HG02973 (cell line): ENCODE measurements around the gene MSANTD7.
"Not testable (repeated sequence)": the region's sequence is repeated elsewhere in the genome, so short reads cannot be mapped to it uniquely, and the experiment has no call there.

ENCODE experiments used
- ATAC-seq: cut with Tn5 transposase; IDR thresholded peaks from one replicate; pipeline ENCODE4 v1.9.1; 2021; ENCODE audit warnings: moderate library complexity; ENCODE audit not compliant: unreplicated experiment

The MSANTD7 gene, protein sequence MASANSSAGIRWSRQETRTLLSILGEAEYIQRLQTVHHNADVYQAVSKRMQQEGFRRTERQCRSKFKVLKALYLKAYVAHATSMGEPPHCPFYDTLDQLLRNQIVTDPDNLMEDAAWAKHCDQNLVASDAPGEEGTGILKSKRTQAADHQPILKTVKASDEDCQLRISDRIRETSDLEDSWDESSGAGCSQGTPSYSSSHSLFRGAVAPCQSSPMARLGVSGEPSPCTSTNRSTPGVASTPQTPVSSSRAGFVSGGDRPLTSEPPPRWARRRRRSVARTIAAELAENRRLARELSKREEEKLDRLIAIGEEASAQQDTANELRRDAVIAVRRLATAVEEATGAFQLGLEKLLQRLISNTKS

DNA sequence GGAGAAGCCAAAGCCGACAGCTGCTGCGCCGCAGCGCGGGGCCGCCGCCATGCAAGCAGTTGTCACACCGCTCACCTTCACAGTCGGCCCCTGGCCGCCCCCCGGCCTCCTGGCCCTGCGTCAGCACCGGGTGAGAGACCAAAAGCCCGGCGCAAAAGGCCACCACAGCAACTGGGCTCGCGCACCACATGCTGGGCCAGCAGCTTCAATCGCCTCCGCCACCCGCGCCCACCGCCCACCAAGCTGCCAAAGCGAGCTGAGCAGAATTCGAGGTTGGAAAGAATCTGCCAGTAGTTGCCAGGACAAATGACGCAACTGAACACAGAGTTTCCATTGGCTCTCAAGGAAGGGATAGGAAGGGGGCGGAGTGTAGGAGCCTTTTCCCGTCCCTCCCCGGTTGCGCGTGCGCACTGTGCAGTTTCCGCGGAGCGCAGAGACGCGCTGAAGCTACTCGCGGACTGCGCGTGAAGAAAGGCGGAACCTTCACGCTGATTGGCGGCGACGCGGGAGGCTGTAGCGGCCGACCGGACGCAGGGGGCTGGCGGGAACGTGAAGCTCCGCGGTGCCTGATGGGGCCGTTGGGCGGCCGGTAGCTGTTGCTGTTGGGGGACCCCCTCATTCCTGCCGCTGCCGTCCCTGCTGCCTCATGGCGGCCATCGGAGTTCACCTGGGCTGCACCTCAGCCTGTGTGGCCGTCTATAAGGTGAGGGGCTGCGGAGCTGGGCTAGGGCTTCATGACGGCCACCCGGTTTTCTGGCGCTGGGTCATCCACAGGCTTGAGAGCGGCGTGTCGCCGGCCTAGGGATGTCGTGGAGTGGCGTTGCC, at the start of gene MSANTD7, which contains the start of the genes CDNF and HSPA14:
TSS of gene MSANTD7 (plus strand) at position 550 of the 825 bp plus-strand sequence. CDS start 3,979 bp downstream, outside the sequence.
TSS of gene CDNF (minus strand) at position 281 of the 825 bp plus-strand sequence. CDS start at position 190, 91 bp downstream.
TSS of gene HSPA14 (plus strand) at position 550 of the 825 bp plus-strand sequence. CDS start at position 647, 97 bp downstream.
- ATAC-seq: peak; percentile 93

DNA sequence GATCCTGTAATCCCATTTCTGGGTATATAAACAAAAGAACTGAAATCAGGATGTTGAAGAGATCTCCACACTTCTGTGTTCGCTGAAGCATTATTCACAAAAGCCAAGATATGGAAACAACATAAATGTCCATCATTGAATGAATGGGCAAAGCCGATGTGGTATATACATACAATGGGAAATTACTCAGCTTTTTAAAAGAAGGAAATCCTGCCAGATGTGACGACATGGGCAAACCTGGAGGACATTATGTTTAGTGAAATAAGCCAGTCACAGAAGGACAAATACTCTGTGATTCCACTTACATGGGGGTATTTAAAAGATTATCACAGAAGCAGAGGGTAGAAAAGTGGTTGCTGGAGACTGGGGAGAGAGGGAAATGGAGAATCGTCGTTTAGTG, 39.5 kb upstream of the MSANTD7 start:
- no peak for ATAC-seq

DNA sequence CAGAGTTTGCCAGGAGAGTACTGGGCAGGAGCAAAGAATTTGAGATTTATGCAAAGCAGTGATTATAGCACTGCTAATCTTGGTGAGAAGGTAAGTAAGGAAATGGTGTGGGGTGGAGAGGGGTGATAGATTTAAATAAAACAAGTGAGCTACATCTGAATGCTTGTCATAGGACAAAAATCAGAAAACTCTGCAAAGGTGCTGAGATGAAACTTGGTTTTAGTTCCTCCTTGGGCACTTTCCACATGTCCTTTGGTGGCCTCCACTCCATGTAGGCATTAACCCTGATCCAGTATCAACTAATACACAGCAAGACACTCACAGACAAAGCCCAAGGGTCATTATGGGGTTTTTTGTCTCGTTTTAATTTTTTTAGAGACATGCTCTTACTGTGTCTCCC, 37.7 kb upstream of the MSANTD7 start:
- ATAC-seq: no peak

DNA sequence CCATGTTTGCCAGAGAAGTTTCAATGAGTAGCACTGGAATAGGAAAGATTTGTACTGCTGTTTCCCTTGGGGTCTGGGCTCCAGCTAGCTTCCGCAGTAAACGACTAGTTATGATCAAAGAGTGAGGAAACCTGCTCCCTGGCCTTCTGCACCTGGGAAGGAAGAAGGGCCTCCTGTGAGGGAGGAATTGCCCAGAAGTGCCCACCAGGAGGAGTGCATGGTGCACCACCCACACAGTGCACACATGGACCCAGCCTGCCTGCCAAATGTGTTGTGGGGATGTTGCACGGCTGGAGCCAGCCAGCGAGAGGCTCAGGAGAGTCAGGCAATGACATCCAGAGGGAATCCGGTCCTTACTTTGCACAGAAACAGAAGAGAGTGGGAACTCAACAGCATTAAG, 36.4 kb upstream of the MSANTD7 start:
- ATAC-seq: no peak

DNA sequence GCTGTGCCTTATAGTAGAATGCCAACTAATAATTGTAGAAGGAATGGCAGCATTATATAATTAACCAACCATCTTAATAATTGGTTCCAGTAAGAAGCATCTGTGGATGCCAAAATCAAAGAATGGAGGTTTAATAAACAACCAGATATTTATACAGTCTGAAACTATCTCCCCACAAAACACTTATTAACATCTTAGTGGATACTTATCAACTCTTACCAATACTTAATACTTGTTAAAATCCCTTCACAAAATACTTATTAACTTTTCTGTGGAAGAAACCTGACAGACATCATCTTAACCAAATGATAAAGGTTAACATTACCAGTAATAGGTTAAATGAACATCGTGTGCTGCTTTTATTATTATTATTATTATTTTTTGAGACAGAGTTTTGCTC, 34.3 kb upstream of the MSANTD7 start:
- ATAC-seq: no peak

DNA sequence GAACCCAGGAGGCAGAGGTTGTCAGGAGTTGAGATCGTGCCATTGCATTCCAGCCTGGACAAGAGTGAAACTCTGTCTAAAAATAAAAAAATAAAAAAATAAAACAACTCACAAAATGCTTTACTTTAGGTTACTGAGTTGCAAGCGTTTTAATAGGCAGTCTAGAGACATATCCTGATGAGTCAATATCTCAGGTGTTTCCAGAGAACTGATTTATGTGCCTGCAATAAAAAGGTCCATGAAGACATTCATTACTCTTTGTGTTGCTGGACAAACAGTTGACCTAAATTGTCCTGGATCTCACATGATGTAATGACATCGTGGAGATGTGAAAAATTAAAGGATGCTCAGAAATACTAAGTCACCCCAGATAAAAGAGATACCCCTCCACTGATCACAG, 31.8 kb upstream of the MSANTD7 start:
- ATAC-seq: no peak

DNA sequence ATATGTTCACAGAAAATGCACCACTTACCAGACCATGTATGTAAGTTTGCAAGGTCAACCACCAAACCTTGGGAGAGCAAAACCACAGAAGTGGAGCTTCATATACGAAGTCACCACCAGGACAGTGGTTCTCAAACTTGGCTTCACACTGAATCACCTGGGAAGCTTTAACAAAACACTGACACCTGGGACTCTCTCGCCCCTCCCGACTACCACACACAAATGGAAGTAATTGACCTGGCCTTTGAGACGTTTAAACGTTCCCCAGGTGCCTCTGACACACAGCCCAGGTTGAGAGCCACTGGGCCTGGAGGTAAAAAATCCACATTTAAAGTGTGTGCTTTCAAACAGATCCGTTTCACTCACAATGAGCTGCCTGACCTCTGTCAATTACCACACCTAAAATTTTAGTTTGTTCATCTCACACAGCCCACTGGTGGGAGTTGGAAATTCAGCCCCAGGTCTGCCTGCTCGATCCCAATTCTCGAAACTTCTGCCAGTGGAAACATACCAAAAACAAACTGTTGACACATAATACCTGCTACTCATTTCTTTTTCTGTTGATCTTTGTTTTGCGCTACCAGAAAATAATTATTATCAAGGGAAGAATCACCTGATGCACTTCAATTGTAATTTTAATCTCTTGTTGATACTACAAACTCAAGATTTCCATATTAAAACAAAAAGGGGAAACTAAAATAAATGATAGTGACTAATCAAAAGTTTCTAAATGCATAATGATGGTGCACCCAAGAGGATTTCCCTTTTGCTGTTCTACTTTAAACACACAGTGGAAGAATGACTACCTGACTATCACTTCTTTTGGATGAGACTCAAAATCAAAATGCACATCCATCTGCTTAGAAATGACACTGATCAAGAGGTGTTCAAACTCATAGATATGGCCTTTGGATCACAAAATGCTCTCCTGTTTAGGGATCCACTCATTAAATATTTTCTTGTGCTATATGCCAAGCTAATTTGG, 26.8 kb upstream of the MSANTD7 start:
- no peak for ATAC-seq

DNA sequence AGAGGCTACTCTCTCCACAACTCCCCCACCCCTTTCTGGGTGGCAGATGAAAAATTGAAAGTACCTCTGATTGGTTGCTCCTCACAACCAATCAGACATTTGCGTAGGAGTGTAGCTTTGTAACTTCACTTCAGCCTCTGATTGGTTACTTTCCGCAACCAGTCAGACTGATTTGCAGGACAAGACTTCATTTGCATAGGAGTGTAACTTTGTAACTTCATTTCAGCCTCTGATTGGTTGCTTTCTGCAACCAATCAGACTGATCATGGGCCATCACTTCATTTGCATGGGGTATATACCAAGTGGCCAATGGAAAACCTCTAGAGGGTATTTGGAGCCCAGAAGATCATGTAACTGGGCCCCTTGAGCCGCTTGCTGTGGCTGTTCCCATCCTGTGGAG, 25.8 kb upstream of the MSANTD7 start:
- no peak for ATAC-seq

DNA sequence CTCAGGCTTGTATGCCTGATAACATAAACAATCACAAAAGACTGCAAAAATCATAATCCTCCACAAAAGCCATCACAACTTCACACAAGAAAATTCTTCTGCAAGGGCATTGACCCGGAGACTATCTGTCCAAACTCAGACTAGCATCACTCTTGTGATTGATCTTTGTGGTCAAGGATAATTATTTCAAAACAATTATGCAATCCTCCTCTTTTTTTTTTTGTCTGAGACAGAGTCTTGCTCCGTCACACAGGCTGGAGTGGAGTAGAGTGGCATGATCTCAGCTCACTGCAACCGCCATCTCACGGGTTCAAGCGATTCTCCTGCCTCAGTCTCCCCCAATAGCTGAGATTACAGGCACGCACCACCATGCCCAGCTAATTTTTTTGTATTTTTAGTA, 22.4 kb upstream of the MSANTD7 start:
- ATAC-seq: no peak

DNA sequence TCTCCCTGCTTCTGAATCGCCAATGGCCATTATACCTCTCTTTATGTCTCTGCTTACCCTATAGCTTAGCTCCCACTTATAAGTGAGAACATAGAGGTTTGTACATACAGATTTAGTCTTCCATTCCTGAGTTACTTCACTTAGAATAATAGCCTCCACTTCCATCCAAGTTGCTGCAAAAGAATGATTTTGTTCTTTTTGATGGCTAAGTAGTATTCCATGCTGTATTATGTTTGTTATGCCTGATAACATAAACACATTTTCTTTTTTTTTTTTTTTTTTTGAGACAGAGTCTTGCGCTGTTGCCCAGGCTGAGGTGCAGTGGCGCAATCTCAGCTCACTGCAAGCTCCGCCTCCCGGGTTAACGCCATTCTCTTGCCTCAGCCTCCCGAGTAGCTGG, 21.4 kb upstream of the MSANTD7 start:
- ATAC-seq: not testable (repeated sequence)

DNA sequence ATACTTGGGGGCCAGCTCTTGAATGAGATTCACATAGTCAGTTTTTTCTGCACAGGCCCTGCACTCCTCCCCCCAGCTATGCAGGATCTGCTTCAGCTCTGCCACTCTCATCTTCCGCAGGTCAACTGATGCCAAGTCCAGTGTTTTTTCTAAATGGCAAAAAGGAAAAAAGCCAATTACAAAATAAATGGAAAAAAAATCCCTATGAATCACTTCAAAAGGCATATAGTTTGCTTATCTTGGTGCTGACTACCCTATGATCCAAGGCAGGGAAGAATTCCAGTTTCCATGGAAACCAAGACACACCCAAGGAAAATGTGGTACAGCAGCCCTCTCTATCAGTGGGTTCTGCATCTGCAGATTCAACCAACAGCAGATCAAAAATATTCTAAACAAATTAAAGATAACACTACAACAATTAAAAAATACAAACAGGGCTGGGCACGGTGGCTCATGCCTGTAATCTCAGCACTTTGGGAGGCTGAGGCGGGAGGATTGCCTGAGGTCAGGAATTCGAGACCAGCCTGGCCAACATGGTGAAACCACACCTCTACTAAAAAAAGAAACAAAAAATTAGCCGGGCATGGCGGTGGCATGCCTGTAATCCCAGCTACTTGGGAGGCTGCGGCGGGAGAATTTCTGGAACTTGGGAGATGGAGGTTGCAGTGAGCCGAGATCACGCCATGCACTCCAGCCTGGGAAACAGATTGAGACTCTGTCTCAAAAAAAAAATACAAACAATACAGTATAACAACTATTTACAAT, 17.9 kb upstream of the MSANTD7 start:
- ATAC-seq: no peak

DNA sequence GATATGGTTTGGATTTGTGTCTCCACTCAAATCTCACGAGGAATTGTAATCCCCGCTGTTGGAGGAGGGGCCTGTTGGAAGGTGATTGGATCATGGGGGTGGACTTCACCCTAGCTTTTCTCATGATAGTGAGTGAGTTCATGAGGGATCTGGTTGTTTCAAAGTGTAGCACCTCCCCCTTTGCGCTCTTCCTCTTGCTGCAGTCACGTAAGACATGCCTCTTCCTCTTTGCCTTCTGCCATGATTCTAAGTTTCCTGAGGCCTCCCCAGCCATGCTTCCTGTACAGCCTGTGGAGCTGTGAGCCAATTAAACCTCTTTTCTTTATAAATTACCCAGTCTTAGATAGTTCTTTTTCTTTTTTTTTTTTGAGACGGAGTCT, 17.3 kb upstream of the MSANTD7 start:
- ATAC-seq: no peak

DNA sequence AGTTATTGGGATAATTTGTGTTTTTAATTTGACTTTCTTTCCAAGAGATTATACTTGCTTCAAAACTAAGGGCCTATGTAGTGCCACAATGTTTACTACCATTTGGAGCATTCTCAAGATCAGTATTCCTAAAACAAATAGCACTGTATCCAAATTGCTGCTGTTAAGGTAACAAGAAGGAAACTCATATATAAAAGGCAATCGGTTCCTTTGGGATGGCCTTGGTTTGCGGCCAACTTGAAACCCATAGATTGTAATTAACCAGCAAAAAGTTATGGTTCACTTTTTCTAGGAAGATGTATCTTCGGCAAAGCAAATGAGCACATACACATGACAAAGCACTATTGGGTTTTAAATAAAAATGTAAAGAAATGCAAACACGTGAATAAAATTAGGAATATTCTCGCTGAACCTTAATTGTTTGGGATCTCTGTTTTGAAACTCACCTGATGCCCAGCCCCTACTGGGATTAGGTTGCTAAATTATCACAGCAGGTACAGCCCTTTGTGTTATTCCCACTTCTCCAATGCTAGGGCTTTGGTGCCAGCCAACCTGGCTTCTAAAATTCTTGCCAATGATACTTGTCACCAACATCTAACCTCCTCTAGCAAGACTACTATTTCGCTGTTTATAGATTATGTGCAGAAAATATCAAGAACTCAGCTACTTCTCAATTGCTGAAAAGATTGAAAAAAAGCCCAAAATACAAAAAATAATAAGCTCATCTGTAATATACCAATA, 16.3 kb upstream of the MSANTD7 start:
- ATAC-seq: no peak

DNA sequence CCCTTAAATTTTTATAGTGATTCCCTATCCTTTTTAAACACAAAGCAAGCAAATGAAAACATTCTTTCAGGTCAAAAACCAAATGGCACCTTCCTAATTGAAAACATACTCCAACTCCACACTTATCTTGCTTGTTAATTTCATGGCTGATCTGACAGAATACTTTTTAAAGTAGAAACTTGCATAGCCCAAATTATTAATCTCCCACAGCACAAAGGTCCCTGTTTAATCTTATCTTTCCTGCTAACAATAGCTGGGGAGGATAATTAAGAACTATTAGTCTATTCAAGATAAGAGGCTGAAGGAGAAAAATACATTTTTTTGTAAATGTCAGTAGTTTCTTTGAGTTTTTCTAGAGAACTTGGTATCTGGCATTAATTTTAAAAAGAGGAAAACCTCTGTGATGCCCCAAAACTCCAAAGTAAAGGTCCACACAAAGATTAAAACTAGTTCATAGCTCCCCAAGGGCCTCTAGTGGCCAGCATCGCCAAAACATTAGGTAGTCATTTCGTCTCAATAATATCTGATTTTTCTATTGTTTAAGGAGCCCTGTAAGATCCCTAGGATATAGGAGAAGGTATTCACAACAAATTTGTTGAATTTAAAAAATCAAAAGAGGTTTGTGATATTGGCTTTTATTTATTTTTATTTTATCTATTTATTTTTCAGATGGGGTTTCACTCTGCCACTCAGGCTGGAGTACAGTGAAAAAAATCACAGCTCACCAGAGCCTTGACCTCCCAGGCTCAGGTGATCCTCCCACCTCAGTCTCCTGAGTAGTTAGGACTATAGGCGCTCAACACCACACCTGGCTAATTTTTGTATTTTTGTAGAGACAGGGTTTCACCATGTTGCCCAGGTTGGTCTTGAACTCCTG, 15.0 kb upstream of the MSANTD7 start:
- ATAC-seq: no peak

DNA sequence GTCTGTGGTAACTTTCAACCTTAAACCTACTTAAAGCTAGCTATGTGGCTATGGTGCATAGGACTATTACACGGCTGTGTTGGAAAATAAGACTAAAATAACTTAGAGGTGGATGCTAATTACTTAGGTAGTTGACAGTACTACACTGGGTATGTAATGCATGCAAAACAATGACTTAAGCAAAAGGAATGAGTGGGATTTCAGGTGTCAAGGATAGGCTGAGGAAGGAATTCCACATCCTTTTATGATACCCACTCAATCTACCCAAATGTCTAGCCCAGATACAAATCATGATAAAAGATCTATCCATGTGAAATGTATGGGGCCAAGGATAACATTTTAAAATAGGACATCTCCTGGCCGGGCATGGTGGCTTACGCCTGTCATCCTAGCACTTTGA, 14.1 kb upstream of the MSANTD7 start:
- ATAC-seq: no peak

DNA sequence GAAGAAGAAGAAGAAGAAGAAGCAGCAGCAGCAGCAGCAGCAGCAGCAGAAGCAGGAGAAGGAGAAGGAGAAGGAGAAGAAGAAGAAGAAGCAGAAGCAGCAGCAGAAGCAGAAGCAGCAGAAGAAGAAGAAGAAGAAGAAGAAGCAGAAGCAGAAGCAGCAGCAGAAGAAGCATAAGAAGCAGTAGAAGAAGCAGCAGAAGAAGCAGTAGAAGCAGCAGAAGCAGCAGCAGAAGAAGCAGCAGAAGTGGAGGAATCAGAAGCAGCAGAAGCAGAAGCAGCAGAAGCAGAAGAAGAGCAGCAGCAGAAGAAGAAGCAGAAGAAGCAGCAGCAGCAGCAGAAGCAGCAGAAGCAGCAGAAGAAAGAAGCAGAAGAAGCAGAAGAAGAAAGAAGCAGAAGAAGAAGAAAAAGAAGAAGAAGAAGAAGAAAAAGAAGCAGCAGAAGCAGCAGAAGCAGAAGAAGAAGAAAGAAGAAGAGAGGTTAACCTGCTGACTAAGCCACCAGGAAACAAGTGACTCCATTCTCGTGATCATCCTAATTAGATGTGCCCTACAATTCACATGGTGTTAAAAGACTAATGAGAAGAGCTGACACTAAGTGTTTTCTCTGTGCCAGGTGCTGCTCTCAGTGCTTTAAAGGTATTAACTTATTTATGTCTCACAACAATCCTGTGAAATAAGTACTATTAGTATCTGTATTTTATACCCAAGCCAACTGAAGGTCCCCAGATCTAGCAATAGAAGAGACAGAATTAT, 11.9 kb upstream of the MSANTD7 start:
- ATAC-seq: no peak

DNA sequence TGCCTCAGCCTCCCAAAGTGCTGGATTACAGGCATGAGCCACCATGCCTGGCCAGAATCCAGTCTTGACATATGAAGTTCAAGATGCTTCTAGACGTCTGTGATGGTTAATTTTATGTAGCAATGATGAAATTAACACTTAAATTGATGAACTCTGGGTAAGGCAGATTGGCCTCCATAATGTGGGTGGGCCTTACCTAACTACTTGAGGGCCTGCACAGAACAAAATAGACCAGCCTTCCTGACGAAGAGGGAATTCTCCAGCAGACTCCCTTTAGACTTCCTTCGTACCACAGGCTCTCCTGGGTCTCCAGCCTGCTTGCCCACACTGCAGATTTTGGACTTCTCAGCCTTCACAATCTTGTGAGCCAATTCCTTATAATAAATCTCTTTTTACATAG, 5.0 kb upstream of the MSANTD7 start:
- no peak for ATAC-seq

DNA sequence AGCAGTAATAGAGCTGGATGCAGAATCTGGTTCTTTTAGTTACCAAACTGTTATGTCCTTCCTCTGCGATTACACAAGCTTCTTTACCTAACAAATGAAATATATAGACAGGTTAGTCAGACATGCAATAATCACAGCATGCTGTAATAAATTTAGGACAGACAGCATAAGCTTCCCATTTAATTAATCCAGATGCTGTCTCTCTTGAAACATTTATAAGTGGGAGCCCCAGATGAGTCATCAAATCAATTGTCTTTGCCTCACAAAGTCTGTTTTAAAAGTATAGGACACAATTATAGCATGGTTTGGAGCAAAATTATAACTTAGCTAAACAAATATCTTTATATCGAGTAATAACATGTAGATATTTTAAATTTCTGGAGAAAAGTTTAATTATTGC, 1.9 kb upstream of the MSANTD7 start:
- no peak for ATAC-seq
